Spleen (tissue), 7 donors: ENCODE measurements around the gene FOS.
A peak's percentile ranks its signal among the peaks of the same experiment; 100 is the strongest.

Experiments
- POLR2AphosphoS5 ChIP-seq, 3 donors: sonication (generic); formaldehyde crosslinking; IDR thresholded peaks; one replicate each; pipeline ENCODE4 v1.5.1; 2017; ENCODE audit warnings: antibody characterized with exemption in 3 of 3
- TF ChIP-seq, protein P1 (sequence below), 11 experiments: fragments of 200-600 bp in 7 of 11; fragments of 450-650 bp in 4 of 11; sonication (generic) in 4 of 11; IDR thresholded peaks in 8 of 11; conservative IDR thresholded peaks in 3 of 11; 1 replicate in 7 of 11; 2 replicates in 4 of 11; pipeline versions ENCODE4 v1.4.0 to v1.8.0; 2016 to 2021; ENCODE audit warnings: antibody characterized with exemption in 11 of 11, inconsistent platforms in 4 of 11, mild to moderate bottlenecking in 1 of 11
- donor health status: DM: no; HTN: no; CAD: no; lungs with moderate emphysema.
- donor health status: DM: no; HTN: no; CAD: no.
- donor health status: DM: no; HTN: no; CAD: no.

- TF ChIP-seq, protein P1, sequence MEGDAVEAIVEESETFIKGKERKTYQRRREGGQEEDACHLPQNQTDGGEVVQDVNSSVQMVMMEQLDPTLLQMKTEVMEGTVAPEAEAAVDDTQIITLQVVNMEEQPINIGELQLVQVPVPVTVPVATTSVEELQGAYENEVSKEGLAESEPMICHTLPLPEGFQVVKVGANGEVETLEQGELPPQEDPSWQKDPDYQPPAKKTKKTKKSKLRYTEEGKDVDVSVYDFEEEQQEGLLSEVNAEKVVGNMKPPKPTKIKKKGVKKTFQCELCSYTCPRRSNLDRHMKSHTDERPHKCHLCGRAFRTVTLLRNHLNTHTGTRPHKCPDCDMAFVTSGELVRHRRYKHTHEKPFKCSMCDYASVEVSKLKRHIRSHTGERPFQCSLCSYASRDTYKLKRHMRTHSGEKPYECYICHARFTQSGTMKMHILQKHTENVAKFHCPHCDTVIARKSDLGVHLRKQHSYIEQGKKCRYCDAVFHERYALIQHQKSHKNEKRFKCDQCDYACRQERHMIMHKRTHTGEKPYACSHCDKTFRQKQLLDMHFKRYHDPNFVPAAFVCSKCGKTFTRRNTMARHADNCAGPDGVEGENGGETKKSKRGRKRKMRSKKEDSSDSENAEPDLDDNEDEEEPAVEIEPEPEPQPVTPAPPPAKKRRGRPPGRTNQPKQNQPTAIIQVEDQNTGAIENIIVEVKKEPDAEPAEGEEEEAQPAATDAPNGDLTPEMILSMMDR (IDR thresholded peaks at IDR 0.05 in 8 of 11, conservative IDR thresholded peaks at IDR 0.05 in 3 of 11) = peak in 2 of 11 experiments; percentile 11 to 20
- TF ChIP-seq POLR2AphosphoS5 (IDR thresholded peaks at IDR 0.05) = peak; percentile 99 to 100 (median 100)
Observed at GRCh38 chr14:75278422-75279152, at the start of gene FOS.
